Mesenchymal stem cell (in vitro differentiated cells and primary cell): Measurements from ENCODE around the gene PHF3.

Source experiments
- DNase-seq: peaks from one replicate; pipeline ENCODE4 v3.0.0-alpha.2; 2013
- H2AFZ ChIP-seq: one replicate; pipeline ENCODE4 v1.6.1; 2013; ENCODE audit warnings: low read depth, mild to moderate bottlenecking, control low read depth, inconsistent platforms, low read length, moderate library complexity
- H2AK5ac ChIP-seq: 2 replicates; pipeline ENCODE4 v1.6.1; 2013; ENCODE audit warnings: low read length, moderate library complexity, mild to moderate bottlenecking, inconsistent platforms; ENCODE audit not compliant: severe bottlenecking
- H2BK120ac ChIP-seq: one replicate; pipeline ENCODE4 v1.6.1; 2013; ENCODE audit warnings: low read depth, mild to moderate bottlenecking, inconsistent platforms, low read length, moderate library complexity
- H2BK12ac ChIP-seq, 2 experiments: one replicate each; pipeline ENCODE4 v1.6.1; 2013; ENCODE audit warnings: inconsistent platforms in 2 of 2, low read length in 2 of 2, mild to moderate bottlenecking in 2 of 2, moderate library complexity in 2 of 2, control low read depth in 1 of 2
- H2BK15ac ChIP-seq: one replicate; pipeline ENCODE4 v1.6.1; 2013; ENCODE audit warnings: mild to moderate bottlenecking, low read depth, inconsistent platforms; ENCODE audit not compliant: poor library complexity, severe bottlenecking
- H2BK5ac ChIP-seq: 2 replicates; pipeline ENCODE4 v1.6.1; 2013; ENCODE audit warnings: low read depth, mild to moderate bottlenecking, low read length, control low read depth, inconsistent platforms; ENCODE audit not compliant: poor library complexity, severe bottlenecking
- H3K14ac ChIP-seq, 2 experiments: one replicate each; pipeline ENCODE4 v1.6.1; 2013; ENCODE audit warnings: inconsistent platforms in 2 of 2, low read length in 2 of 2, control low read depth in 1 of 2, mild to moderate bottlenecking in 1 of 2, moderate library complexity in 1 of 2
- H3K18ac ChIP-seq, 2 experiments: one replicate each; pipeline ENCODE4 v1.6.1; 2013; ENCODE audit warnings: inconsistent platforms in 2 of 2, low read length in 2 of 2, control low read depth in 1 of 2, low read depth in 1 of 2, mild to moderate bottlenecking in 1 of 2
- H3K23ac ChIP-seq, 2 experiments: one replicate each; pipeline ENCODE4 v1.6.1; 2013; ENCODE audit warnings: inconsistent platforms in 2 of 2, low read length in 2 of 2, mild to moderate bottlenecking in 2 of 2, moderate library complexity in 2 of 2, control low read depth in 1 of 2
- H3K27ac ChIP-seq: 2 replicates; pipeline ENCODE4 v1.5.1; 2013; ENCODE audit warnings: mild to moderate bottlenecking, moderate library complexity, low read length, control low read depth, inconsistent platforms; ENCODE audit not compliant: poor library complexity, severe bottlenecking
- H3K27me3 ChIP-seq, 2 experiments: 2 replicates each; pipeline versions ENCODE4 v1.6.1 to v1.7.0; 2013; ENCODE audit warnings: low read length in 2 of 2, mild to moderate bottlenecking in 2 of 2, moderate library complexity in 2 of 2, control low read depth in 1 of 2, inconsistent platforms in 1 of 2; ENCODE audit not compliant: control insufficient read depth in 1 of 2, insufficient read depth in 1 of 2
- H3K36me3 ChIP-seq, 2 experiments: 2 replicates each; pipeline versions ENCODE4 v1.6.1 to v1.7.0; 2013; ENCODE audit warnings: low read length in 2 of 2, control low read depth in 1 of 2, inconsistent platforms in 1 of 2, low read depth in 1 of 2, mild to moderate bottlenecking in 1 of 2; ENCODE audit not compliant: insufficient read depth in 2 of 2, control insufficient read depth in 1 of 2
- H3K4ac ChIP-seq, 2 experiments: one replicate each; pipeline ENCODE4 v1.6.1; 2013; ENCODE audit warnings: inconsistent platforms in 2 of 2, low read length in 2 of 2, mild to moderate bottlenecking in 2 of 2, moderate library complexity in 2 of 2, control low read depth in 1 of 2, low read depth in 1 of 2
- H3K4me1 ChIP-seq: 2 replicates; pipeline ENCODE4 v1.6.1; 2013; ENCODE audit warnings: low read depth, low read length, control low read depth; ENCODE audit not compliant: control insufficient read depth, insufficient read depth
- H3K4me2 ChIP-seq: 2 replicates; pipeline ENCODE4 v1.6.1; 2013; ENCODE audit warnings: low read length, mild to moderate bottlenecking, inconsistent platforms; ENCODE audit not compliant: poor library complexity, severe bottlenecking
- H3K4me3 ChIP-seq, 2 experiments: 2 replicates each; pipeline versions ENCODE4 v1.5.1 to v1.7.0; 2013; ENCODE audit warnings: low read length in 2 of 2, mild to moderate bottlenecking in 2 of 2, control low read depth in 1 of 2, low read depth in 1 of 2; ENCODE audit not compliant: insufficient read depth in 1 of 2
- H3K79me1 ChIP-seq: replicated peaks from 2 replicates; pipeline ENCODE4 v1.6.1; 2013; ENCODE audit warnings: mild to moderate bottlenecking, control low read depth, low read length, inconsistent platforms; ENCODE audit not compliant: poor library complexity, severe bottlenecking
- H3K9ac ChIP-seq: 2 replicates; pipeline ENCODE4 v1.7.0; 2013; ENCODE audit warnings: mild to moderate bottlenecking, low read length, moderate library complexity
- H3K9me3 ChIP-seq: 2 replicates; pipeline ENCODE4 v1.7.0; 2013; ENCODE audit warnings: mild to moderate bottlenecking, low read length; ENCODE audit not compliant: control insufficient read depth
- H4K8ac ChIP-seq: one replicate; pipeline ENCODE4 v1.6.1; 2013; ENCODE audit warnings: inconsistent platforms, mild to moderate bottlenecking, low read length, moderate library complexity
- H4K91ac ChIP-seq: one replicate; pipeline ENCODE4 v1.6.1; 2013; ENCODE audit warnings: mild to moderate bottlenecking, low read length, inconsistent platforms
- WGBS: methylation state at CpG from one replicate; pipeline ENCODE4 v1.1.7; 2013; ENCODE audit warnings: mixed read lengths; 5-methylcytosine and 5-hydroxymethylcytosine counted together

The PHF3 gene

GRCh38 chr6:63706630-63707029, 71.0 kb downstream of the PHF3 start:
- Histone ChIP-seq H3K4me1 (peaks cover 1% of the 10 kb centered on the region), H2BK120ac (no peak overlapping the region), H3K27ac (no peak overlapping the region), H2AK5ac (no peak overlapping the region), H4K91ac (no peak overlapping the region), H3K9ac (no peak overlapping the region), H3K9me3 (no peaks in the 10 kb centered on the region), H3K4me2 (no peak overlapping the region), H3K23ac (no peak overlapping the region), H3K36me3 (peaks cover 9 to 94% of the 10 kb centered on the region in 2 experiments), H4K8ac (no peak overlapping the region), H2AFZ (no peak overlapping the region), H2BK15ac (no peak overlapping the region), H3K14ac (no peak overlapping the region), H3K27me3 (no peaks in the 10 kb centered on the region), H2BK5ac (no peak overlapping the region), H3K4me3 (no peak overlapping the region), H3K79me1 (peaks cover 10% of the 10 kb centered on the region), H3K18ac (no peak overlapping the region), H3K4ac (no peak overlapping the region), H2BK12ac (no peak overlapping the region)
- WGBS: 88% methylated on average over 2 of the region's 2 CpGs
- DNase-seq: no peak

DNA sequence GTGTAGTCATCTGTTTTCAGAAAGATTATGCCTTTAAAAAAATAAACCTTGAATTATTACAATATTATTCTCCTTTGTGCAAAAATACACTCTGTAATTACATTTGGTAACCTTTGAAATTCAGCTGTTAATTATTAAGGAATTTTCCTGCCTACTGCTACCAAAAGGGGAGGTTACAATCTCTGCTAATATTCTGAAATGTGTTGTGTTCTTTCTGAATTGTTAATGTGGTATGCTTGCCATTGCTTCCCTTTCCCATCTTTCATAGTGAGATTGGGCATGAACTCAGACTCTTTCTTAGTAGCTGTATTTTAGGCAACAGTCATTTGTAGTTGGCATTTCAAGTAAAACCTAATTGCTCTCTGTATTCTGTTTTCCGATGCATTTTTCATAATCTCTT, 73.0 kb downstream of the PHF3 start:
- no peaks in the 10 kb centered on the region for H3K27me3 ChIP-seq
- no peak overlapping the region for H3K4me2 ChIP-seq
- no peak overlapping the region for H2BK120ac ChIP-seq
- no peak overlapping the region for H3K27ac ChIP-seq
- no peaks in the 10 kb centered on the region for H3K9me3 ChIP-seq
- no peak overlapping the region for H2AK5ac ChIP-seq
- H2BK12ac ChIP-seq: no peak overlapping the region
- peaks cover 20% of the 10 kb centered on the region for H3K79me1 ChIP-seq
- no peak overlapping the region for H2AFZ ChIP-seq
- WGBS: no CpG with 5 or more reads among the region's 1 CpG
- H4K91ac ChIP-seq: no peak overlapping the region
- no peak overlapping the region for H3K4me3 ChIP-seq
- H2BK15ac ChIP-seq: no peak overlapping the region
- H3K14ac ChIP-seq: no peak overlapping the region
- no peak overlapping the region for H3K18ac ChIP-seq
- no peak overlapping the region for H3K23ac ChIP-seq
- H4K8ac ChIP-seq: no peak overlapping the region
- H3K36me3 ChIP-seq: peaks cover 11 to 96% of the 10 kb centered on the region in 2 experiments
- H3K9ac ChIP-seq: no peak overlapping the region
- no peak for DNase-seq
- H3K4me1 ChIP-seq: peaks cover 1% of the 10 kb centered on the region
- H3K4ac ChIP-seq: no peak overlapping the region
- no peak overlapping the region for H2BK5ac ChIP-seq

- H3K18ac ChIP-seq: no peak overlapping the region
- no peak overlapping the region for H2AFZ ChIP-seq
- no peaks in the 10 kb centered on the region for H3K9me3 ChIP-seq
- no peak overlapping the region for H2BK5ac ChIP-seq
- H3K79me1 ChIP-seq: peaks cover 18% of the 10 kb centered on the region
- no peak overlapping the region for H3K27ac ChIP-seq
- H3K14ac ChIP-seq: no peak overlapping the region
- no peak overlapping the region for H3K23ac ChIP-seq
- H4K8ac ChIP-seq: no peak overlapping the region
- H4K91ac ChIP-seq: no peak overlapping the region
- no peak overlapping the region for H3K4me3 ChIP-seq
- H2BK12ac ChIP-seq: no peak overlapping the region
- no peak overlapping the region for H3K4ac ChIP-seq
- H2BK15ac ChIP-seq: no peak overlapping the region
- DNase-seq: no peak
- no peak overlapping the region for H3K4me2 ChIP-seq
- H3K9ac ChIP-seq: no peak overlapping the region
- H2BK120ac ChIP-seq: no peak overlapping the region
- H3K36me3 ChIP-seq: peaks cover 11 to 96% of the 10 kb centered on the region in 2 experiments
- no peak overlapping the region for H2AK5ac ChIP-seq
- H3K4me1 ChIP-seq: peaks cover 1% of the 10 kb centered on the region
- no peaks in the 10 kb centered on the region for H3K27me3 ChIP-seq
These were observed 73.5 kb downstream of the PHF3 start for GRCh38 chr6:63709148-63709547.

DNA sequence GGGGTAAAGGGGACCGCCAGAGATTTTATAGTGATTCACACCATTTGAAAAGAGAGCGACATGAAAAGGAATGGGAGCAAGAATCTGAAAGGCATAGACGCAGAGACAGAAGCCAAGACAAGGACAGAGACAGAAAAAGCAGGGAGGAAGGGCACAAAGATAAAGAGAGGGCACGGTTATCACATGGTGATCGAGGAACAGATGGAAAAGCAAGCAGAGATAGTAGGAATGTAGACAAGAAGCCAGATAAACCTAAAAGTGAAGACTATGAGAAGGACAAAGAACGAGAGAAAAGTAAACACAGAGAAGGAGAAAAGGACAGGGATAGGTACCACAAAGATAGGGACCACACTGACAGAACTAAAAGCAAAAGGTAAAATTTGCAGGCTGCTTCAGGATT, 77.7 kb downstream of the PHF3 start:
- 98% methylated on average over 6 of the region's 6 CpGs for WGBS
- Histone ChIP-seq H3K36me3 (peaks cover 5 to 85% of the 10 kb centered on the region in 2 experiments), H2BK15ac (no peak overlapping the region), H3K27me3 (no peaks in the 10 kb centered on the region), H3K18ac (no peak overlapping the region), H2AK5ac (no peak overlapping the region), H3K4me2 (no peak overlapping the region), H3K23ac (no peak overlapping the region), H2BK12ac (no peak overlapping the region), H3K4ac (no peak overlapping the region), H3K27ac (no peak overlapping the region), H3K4me3 (no peak overlapping the region), H2BK120ac (no peak overlapping the region), H3K79me1 (peaks cover 11% of the 10 kb centered on the region), H2BK5ac (no peak overlapping the region), H4K8ac (no peak overlapping the region), H2AFZ (no peak overlapping the region), H3K14ac (no peak overlapping the region), H3K9ac (no peak overlapping the region), H4K91ac (no peak overlapping the region), H3K4me1 (no peaks in the 10 kb centered on the region), H3K9me3 (no peaks in the 10 kb centered on the region)
- DNase-seq: no peak
